ENCODE measurements around the gene DBNDD1.

DNA sequence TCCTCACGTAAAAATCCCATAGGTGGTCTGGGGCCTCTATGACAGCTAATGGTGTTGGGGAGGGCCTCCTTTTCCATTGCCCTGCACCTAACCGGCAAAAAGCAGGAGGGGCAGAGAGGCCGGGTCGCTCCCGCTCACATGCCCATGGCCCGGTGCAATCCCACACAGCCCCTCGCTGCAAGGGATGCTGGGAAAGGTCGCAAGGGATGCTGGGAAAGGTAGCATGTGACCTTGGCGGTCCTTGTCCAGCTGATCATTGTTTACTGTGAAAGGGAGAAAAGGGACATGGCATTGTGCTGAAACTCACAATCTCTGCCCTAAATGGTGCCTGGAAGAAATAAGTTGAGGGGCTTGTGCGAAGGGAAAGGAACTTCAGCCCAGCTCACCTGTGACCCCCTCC lies 60.7 kb downstream of the DBNDD1 start:
- no peak for TF ChIP-seq EZH2 (IDR thresholded peaks at IDR 0.05)
- TF ChIP-seq POLR2AphosphoS5 (IDR thresholded peaks at IDR 0.05; ENCODE audit: borderline replicate concordance, low read depth, low read length): no peak
